ENCODE data around the gene COQ3. TPM values are rescaled to one million over a fixed set of nuclear protein-coding genes. Genes with fewer than 3 reads are reported as not detected.

COQ3 gene
- total RNA-seq, 2 donors from 2014 or later: 4.0 to 6.8 TPM

- intact Hi-C loops (cut with DNase I): no loop called here
- no peak for DNase-seq (ENCODE audit: low spot score)
- no peaks in the 10 kb centered on the region for H3K36me3 ChIP-seq
- WGBS: 12% methylated on average over 2 of the region's 2 CpGs
- TF ChIP-seq POLR2A (IDR thresholded peaks at IDR 0.05): no peak
- TF ChIP-seq POLR2AphosphoS5 (IDR thresholded peaks at IDR 0.05): no peak
- no peak for TF ChIP-seq CTCF (IDR thresholded peaks at IDR 0.05)
- H3K27me3 ChIP-seq (replicated peaks; ENCODE audit: insufficient read depth): no peaks in the 10 kb centered on the region
- H3K9me3 ChIP-seq: no peaks in the 10 kb centered on the region
- peaks cover 3% of the 10 kb centered on the region for H3K4me1 ChIP-seq (replicated peaks)
- peak overlapping the region; percentile 75 to 78 for H3K4me3 ChIP-seq
- H3K27ac ChIP-seq: peak overlapping the region; percentile 84 to 87
Measured at GRCh38 chr6:99393366-99393697, 663 bp downstream of the COQ3 start.

- DNase-seq (ENCODE audit: low spot score): no peak
- Histone ChIP-seq H3K4me3 (no peak overlapping the region), H3K27me3 (replicated peaks; ENCODE audit: insufficient read depth) (no peaks in the 10 kb centered on the region), H3K36me3 (no peaks in the 10 kb centered on the region), H3K9me3 (no peaks in the 10 kb centered on the region), H3K4me1 (replicated peaks) (peaks cover 3% of the 10 kb centered on the region), H3K27ac (no peak overlapping the region)
- intact Hi-C loops (cut with DNase I): no loop called here
- 91% methylated on average over 3 of the region's 3 CpGs for WGBS
- TF ChIP-seq POLR2AphosphoS5 (IDR thresholded peaks at IDR 0.05) (no peak), CTCF (IDR thresholded peaks at IDR 0.05) (no peak), POLR2A (IDR thresholded peaks at IDR 0.05) (no peak)
Measured at GRCh38 chr6:99390896-99391295, 3.1 kb downstream of the COQ3 start.

GRCh38 chr6:99384507-99384906, 9.5 kb downstream of the COQ3 start:
- 90% methylated on average over 3 of the region's 3 CpGs for WGBS
- Histone ChIP-seq H3K27me3 (replicated peaks; ENCODE audit: insufficient read depth) (no peaks in the 10 kb centered on the region), H3K36me3 (no peaks in the 10 kb centered on the region), H3K4me3 (no peak overlapping the region), H3K4me1 (replicated peaks) (peaks cover 2% of the 10 kb centered on the region), H3K9me3 (no peaks in the 10 kb centered on the region), H3K27ac (no peak overlapping the region)
- intact Hi-C loops (cut with DNase I): no loop called here
- TF ChIP-seq POLR2A (IDR thresholded peaks at IDR 0.05) (no peak), POLR2AphosphoS5 (IDR thresholded peaks at IDR 0.05) (no peak), CTCF (IDR thresholded peaks at IDR 0.05) (no peak)
- no peak for DNase-seq (ENCODE audit: low spot score)

- H3K27ac ChIP-seq: no peak overlapping the region
- no peak overlapping the region for H3K4me3 ChIP-seq
- no peaks in the 10 kb centered on the region for H3K4me1 ChIP-seq (replicated peaks)
- TF ChIP-seq POLR2A (IDR thresholded peaks at IDR 0.05) (no peak), CTCF (IDR thresholded peaks at IDR 0.05) (no peak), POLR2AphosphoS5 (IDR thresholded peaks at IDR 0.05) (no peak)
- no peaks in the 10 kb centered on the region for H3K36me3 ChIP-seq
- no peaks in the 10 kb centered on the region for H3K27me3 ChIP-seq (replicated peaks; ENCODE audit: insufficient read depth)
- H3K9me3 ChIP-seq: no peaks in the 10 kb centered on the region
- DNase-seq (ENCODE audit: low spot score): no peak
- intact Hi-C loops (cut with DNase I): no loop called here
Measured at GRCh38 chr6:99378636-99379035, 15.4 kb downstream of the COQ3 start.

- Histone ChIP-seq H3K27ac (no peak overlapping the region), H3K4me3 (no peak overlapping the region), H3K4me1 (replicated peaks) (no peaks in the 10 kb centered on the region), H3K9me3 (no peaks in the 10 kb centered on the region), H3K36me3 (no peaks in the 10 kb centered on the region), H3K27me3 (replicated peaks; ENCODE audit: insufficient read depth) (no peaks in the 10 kb centered on the region)
- no peak for TF ChIP-seq POLR2AphosphoS5 (IDR thresholded peaks at IDR 0.05)
- no peak for TF ChIP-seq POLR2A (IDR thresholded peaks at IDR 0.05)
- no peak for TF ChIP-seq CTCF (IDR thresholded peaks at IDR 0.05)
- no peak for DNase-seq (ENCODE audit: low spot score)
- intact Hi-C loops (cut with DNase I): no loop called here
Measured at GRCh38 chr6:99369533-99369932, 24.5 kb downstream of the COQ3 start.
